Ovary (tissue), 9 donors: ENCODE results near the gene SLC25A5. TPM values are rescaled to one million over a fixed set of nuclear protein-coding genes. Genes with fewer than 3 reads are reported as not detected.

ENCODE experiments used
- DNase-seq, 5 donors: peaks; one replicate each; pipeline ENCODE4 v3.0.0-alpha.2; 2019 to 2020
- H3K27ac ChIP-seq, 2 donors: fragments of 200-600 bp; one replicate each; pipeline versions ENCODE4 v1.5.1 to v1.8.0; 2019 to 2022
- H3K27me3 ChIP-seq: fragments of 200-600 bp; one replicate; pipeline ENCODE4 v1.8.0; 2022
- H3K36me3 ChIP-seq: fragments of 200-600 bp; sonication (generic); one replicate; pipeline ENCODE4 v1.5.1; 2019
- H3K4me1 ChIP-seq: one replicate; pipeline ENCODE4 v1.8.1; 2013; ENCODE audit warnings: mild to moderate bottlenecking, moderate library complexity; ENCODE audit not compliant: insufficient read depth
- H3K4me3 ChIP-seq: fragments of 200-600 bp; sonication (generic); one replicate; pipeline ENCODE4 v1.5.1; 2017
- H3K9me3 ChIP-seq, 2 donors: fragments of 200-600 bp in 1 of 2; sonication (generic) in 1 of 2; one replicate each; pipeline versions ENCODE4 v1.5.1 to v1.8.1; 2013 to 2019; ENCODE audit warnings: mild to moderate bottlenecking in 1 of 2, moderate library complexity in 1 of 2
- CTCF ChIP-seq, 3 donors: fragments of 450-650 bp in 2 of 3; fragments of 200-600 bp in 1 of 3; IDR thresholded peaks; one replicate each; pipeline versions ENCODE4 v1.5.1 to v1.8.0; 2016 to 2022; ENCODE audit warnings: antibody characterized with exemption in 3 of 3, mild to moderate bottlenecking in 1 of 3
- EP300 ChIP-seq: sonication (generic); formaldehyde crosslinking; IDR thresholded peaks from one replicate; pipeline ENCODE4 v1.6.1; 2017; ENCODE audit warnings: antibody characterized with exemption
- POLR2A ChIP-seq: fragments of 450-650 bp; IDR thresholded peaks from one replicate; pipeline ENCODE4 v1.6.1; 2017; ENCODE audit warnings: antibody characterized with exemption, mild to moderate bottlenecking, moderate library complexity
- WGBS, 3 donors: extraction: QIAGEN DNeasy Blood & Tissue Kit in 1 of 3; methylation state at CpG; one replicate each; pipeline versions ENCODE4 v1.1.5 to v1.1.7; 2013 to 2017; 5-methylcytosine and 5-hydroxymethylcytosine counted together
- intact Hi-C, 4 donors: fragments of 100-400 bp; cut with DNase I; formaldehyde crosslinking; loops; one replicate each; pipeline versions ENCODE4 v1.11.0 to v1.15.1; 2022 to 2023
- polyA plus RNA-seq, 2 donors: library from polyadenylated mRNA; stranded (reverse); fragments of 200-250 nt in 1 of 2; fragments of 350-450 nt in 1 of 2; fragmentation: Illumina TruSeq in 1 of 2; extraction: RNeasy Lipid Tissue Mini Kit (QIAGEN cat#74804) in 1 of 2; gene quantifications; one replicate each; pipeline ENCODE4 v1.2.3, GENCODE V29; 2013 to 2014
- total RNA-seq, 7 donors: library from RNA; depleted of rRNA in 2 of 7; stranded (reverse); fragments of >200 nt in 2 of 7; fragmentation: NEBNext Ultra II Directional in 3 of 7; extraction: Animal tissue kit (Norgen Biotek cat#: 25700) in 3 of 7; gene quantifications; one replicate each; pipeline versions ENCODE4 v1.1.0 to v1.2.4, GENCODE V29; 2016 to 2023
- donor health status: DM: no; HTN: no; CAD: no; lungs with moderate emphysema.
- donor health status: DM: no; HTN: no; CAD: no.
- donor health status: Bipolar disorder and iron deficiency.
- donor health status: DM: yes; HTN: yes; CAD: no.
- donor health status: DM: no; HTN: no; CAD: no.
- donor health status: DM: yes; HTN: yes; CAD: no.

The SLC25A5 gene
- total and polyA plus RNA-seq, 9 donors, result 97.2 to 214 (median 147) TPM

GRCh38 chrX:119478504-119478903 lies 10.3 kb downstream of the SLC25A5 start:
- intact Hi-C loops, result no loop called here
- H3K4me3 ChIP-seq, result no peak overlapping the region
- no peaks in the 10 kb centered on the region for H3K4me1 ChIP-seq
- no peaks in the 10 kb centered on the region for H3K27me3 ChIP-seq
- DNase-seq, result no peak
- 82 to 86% (median 82%) methylated on average over 4 of the region's 4 CpGs for WGBS, 3 donors
- no peak overlapping the region for H3K27ac ChIP-seq
- TF ChIP-seq CTCF (IDR thresholded peaks at IDR 0.05), result no peak
- no peak for TF ChIP-seq POLR2A
- TF ChIP-seq EP300, result no peak
- no peaks in the 10 kb centered on the region for H3K36me3 ChIP-seq
- H3K9me3 ChIP-seq, result no peaks in the 10 kb centered on the region

DNA sequence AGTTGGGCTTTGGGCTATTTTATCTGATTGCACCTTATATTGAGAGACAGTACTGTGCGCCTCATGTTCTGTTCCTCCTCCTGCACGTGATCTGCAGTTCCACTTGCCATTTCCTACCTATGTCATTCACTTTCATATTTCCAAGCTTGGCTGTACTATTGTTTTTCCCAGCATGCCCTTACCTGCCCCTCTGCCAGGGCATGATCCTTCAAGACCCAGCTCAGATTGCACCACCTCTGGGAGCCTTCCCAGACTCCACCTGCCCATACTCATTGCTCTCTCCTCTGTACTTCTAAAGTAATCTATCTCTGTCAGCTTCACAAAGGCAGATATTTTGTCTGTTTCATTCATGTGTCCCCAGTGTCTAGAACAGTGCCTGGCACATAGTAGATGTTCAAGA lies 11.6 kb downstream of the SLC25A5 start:
- WGBS, 3 donors, result 79 to 82% (median 81%) methylated on average over 2 of the region's 2 CpGs
- H3K9me3 ChIP-seq, result no peaks in the 10 kb centered on the region
- TF ChIP-seq EP300 (no peak), POLR2A (no peak), CTCF (IDR thresholded peaks at IDR 0.05) (no peak)
- H3K4me3 ChIP-seq, result no peak overlapping the region
- no peak for DNase-seq
- intact Hi-C loops, result no loop called here
- H3K27me3 ChIP-seq, result no peaks in the 10 kb centered on the region
- H3K27ac ChIP-seq, result no peak overlapping the region
- no peaks in the 10 kb centered on the region for H3K4me1 ChIP-seq
- H3K36me3 ChIP-seq, result no peaks in the 10 kb centered on the region

GRCh38 chrX:119481323-119481801 lies 13.1 kb downstream of the SLC25A5 start:
- Histone ChIP-seq H3K9me3 (no peaks in the 10 kb centered on the region), H3K4me1 (no peaks in the 10 kb centered on the region), H3K36me3 (no peaks in the 10 kb centered on the region), H3K27me3 (no peaks in the 10 kb centered on the region), H3K4me3 (no peak overlapping the region), H3K27ac (no peak overlapping the region)
- TF ChIP-seq EP300, result no peak
- no peak for TF ChIP-seq POLR2A
- TF ChIP-seq CTCF (IDR thresholded peaks at IDR 0.05), result no peak
- intact Hi-C loops, result no loop called here
- WGBS, 3 donors, result 86 to 93% (median 92%) methylated on average over 4 of the region's 4 CpGs
- no peak for DNase-seq

DNA sequence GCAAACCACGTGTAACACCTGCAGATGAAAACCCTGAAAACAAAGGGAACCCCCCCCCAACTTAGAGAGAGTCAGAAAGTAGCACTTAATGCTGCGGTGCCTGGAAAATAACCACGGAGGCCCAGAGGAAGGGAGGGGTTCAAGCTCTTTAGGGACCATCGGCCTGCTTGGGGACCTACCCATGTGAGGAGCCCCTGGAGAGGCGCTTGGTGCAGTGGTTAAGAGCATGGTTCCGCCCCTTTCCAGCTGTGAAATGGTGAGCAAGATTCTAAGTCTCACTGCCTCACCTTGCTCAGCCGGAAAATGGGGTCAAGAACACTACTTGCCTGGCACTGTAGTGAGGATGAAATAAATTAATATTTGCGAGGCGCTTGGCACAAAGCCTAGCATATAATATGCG lies 13.8 kb downstream of the SLC25A5 start:
- no peak overlapping the region for H3K4me3 ChIP-seq
- intact Hi-C loops, result no loop called here
- no peak for DNase-seq
- no peaks in the 10 kb centered on the region for H3K4me1 ChIP-seq
- WGBS, 3 donors, result 54 to 61% (median 61%) methylated on average over 10 of the region's 10 CpGs
- no peak overlapping the region for H3K27ac ChIP-seq
- no peaks in the 10 kb centered on the region for H3K27me3 ChIP-seq
- H3K9me3 ChIP-seq, result no peaks in the 10 kb centered on the region
- H3K36me3 ChIP-seq, result no peaks in the 10 kb centered on the region
- TF ChIP-seq POLR2A, result no peak
- TF ChIP-seq CTCF (IDR thresholded peaks at IDR 0.05), result no peak
